ENCODE results near the gene SRRM2.

The SRRM2 gene

DNA sequence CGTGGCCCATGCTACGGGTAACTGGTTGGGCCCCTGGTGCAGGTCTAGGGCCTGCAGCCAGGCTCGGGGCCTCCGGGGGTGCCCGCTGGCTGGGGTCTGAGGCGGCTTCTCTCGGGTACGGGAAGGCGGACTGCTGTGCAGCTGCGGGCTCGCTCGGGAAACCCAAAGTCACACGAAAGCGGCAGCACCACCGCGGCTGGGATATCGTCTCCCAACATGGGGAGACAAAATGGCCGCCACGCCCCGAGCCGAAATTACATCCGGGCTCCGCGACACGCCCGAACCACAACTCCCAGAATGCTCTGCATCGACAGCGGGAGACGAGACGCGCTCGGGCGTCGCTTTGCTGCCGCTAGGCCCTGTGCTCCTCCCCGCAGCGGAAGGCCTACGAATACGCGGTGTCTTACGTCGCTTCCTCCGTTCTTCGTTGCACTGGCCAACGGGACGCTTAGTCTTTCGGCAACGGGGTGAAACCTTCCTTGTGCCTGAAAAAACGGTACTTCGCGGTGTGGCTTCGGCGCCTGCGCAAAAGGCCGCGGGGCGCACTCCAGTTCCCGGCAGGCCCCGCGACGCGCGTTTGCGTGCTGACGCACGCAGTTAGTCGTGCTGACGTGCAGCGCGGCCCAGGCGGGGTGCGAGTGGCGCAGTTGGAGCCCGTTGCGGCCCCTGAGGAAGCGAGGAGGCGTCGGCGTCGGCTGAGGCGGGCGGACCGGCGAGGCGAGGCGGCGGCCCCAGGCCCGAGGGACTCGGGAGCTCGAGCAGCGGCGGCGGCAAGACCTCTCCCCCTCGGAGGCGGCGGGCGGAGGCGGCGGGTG is at the start of gene SRRM2:
TSS of gene SRRM2 (plus strand) at position 604 of the 815 bp plus-strand sequence. CDS start 3,727 bp downstream, outside the sequence.
- peak; percentile 96 for DNase-seq (ENCODE audit: low spot score)

GRCh38 chr16:2702871-2703745 is 49.3 kb upstream of the SRRM2 start:
- DNase-seq (ENCODE audit: low spot score) = no peak

- DNase-seq (ENCODE audit: low spot score) = no peak
These were observed 48.1 kb upstream of the SRRM2 start for GRCh38 chr16:2704166-2704982.

DNA sequence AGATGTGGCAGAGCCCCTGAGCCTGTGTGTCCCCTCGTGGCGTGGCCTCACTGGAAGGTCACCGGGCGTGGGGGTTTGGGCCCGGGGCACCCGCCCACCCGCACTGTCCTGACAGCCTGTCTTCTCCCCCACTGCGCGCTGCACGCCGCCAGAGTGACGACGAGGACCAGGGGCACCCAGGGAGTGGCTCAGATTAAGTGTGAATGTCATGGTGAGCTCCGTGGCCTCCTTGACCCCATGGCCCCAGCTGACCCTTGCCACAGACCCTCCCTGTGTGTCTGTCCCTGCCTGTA is 47.5 kb upstream of the SRRM2 start:
- DNase-seq (ENCODE audit: low spot score) = no peak

- DNase-seq (ENCODE audit: low spot score) = no peak
These were observed 47.1 kb upstream of the SRRM2 start for GRCh38 chr16:2705351-2705750.

DNA sequence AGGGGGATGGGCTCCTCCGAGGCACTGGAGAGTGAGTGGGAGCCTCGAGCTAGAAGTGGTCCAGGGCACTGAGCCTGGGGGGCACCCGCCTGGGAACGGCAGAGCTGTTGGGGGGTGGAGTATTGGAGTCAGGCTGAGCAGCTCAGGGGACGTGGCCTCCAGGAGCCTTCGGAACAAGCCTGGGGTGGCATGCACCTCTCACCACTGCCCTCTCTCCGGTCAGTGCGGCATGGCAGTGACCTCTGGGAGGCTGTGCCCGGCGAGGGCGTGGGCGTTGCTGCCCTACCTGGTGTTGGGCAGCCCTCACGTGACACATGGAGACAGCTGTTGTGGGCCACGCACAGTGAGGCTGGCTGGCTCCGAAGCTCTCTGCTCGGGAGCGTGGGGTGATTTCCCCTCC is 46.4 kb upstream of the SRRM2 start:
- no peak for DNase-seq (ENCODE audit: low spot score)

DNA sequence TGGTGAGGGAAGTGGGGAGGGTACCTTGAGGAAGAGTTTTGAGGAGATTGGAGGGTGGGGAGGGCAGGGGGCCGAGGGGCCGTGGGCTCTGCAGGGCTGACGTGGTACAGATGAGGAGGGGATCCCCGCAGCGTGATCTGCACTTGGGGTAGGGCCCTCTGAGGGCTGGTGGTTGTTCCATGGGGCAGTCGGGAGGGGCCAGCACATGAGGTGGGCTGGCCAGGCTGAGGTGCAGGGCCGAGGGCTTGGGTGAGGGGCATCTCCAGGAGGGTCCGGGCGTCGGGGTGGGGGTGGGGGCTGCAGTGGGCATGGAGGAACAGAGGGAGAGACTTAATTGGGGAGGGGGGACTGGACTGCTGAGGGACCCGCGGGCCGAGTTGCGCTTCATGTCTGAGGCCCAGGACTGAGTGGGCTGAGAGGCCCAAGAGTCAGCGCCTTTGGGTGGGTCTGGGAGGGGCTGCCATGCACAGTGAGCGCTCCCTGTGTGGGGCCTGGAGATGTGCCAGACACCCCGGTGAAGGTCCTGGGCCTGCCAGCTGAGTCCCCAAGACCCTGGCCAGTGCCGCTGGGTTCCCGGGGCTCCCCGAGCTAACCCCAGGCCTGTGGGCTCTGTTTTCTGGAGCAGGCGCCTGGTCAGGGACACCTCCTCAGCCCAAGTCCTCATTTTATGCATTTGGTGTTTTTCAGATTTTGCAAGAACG is 45.7 kb upstream of the SRRM2 start:
- DNase-seq (ENCODE audit: low spot score) = no peak

GRCh38 chr16:2707368-2708289 is 44.8 kb upstream of the SRRM2 start:
- DNase-seq (ENCODE audit: low spot score) = no peak

- no peak for DNase-seq (ENCODE audit: low spot score)
These were observed 44.2 kb upstream of the SRRM2 start for GRCh38 chr16:2708290-2708639.

GRCh38 chr16:2708955-2709587 is 43.4 kb upstream of the SRRM2 start:
- no peak for DNase-seq (ENCODE audit: low spot score)

- DNase-seq (ENCODE audit: low spot score) = no peak
These were observed 42.9 kb upstream of the SRRM2 start for GRCh38 chr16:2709588-2709984.

- DNase-seq (ENCODE audit: low spot score) = no peak
These were observed 42.3 kb upstream of the SRRM2 start for GRCh38 chr16:2710021-2710710.

DNA sequence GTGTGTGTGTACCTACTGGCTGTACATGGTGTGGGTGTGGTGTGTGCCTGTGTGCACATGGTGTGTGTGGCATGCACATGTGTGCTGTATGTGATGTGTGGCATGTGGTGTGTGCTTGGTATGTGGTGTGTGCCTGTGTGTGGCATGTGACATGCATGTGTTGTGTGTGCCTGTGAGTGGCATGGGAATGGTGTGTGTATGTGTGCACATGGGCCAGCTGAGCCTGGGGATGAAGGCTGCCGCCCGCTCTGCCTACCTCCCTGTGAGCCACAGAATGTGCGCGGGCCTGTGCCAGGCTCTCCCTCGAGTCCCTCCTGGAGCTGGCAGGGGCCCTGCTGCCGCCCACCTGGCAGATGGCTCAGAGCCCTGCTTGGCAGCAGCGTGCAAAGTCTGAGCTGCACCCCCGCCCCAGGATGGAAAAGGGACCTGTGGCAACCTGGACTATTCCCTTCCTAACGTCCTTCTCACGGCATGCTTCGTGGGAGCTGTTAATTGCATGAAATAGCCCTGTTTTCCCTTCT is 41.7 kb upstream of the SRRM2 start:
- no peak for DNase-seq (ENCODE audit: low spot score)

DNA sequence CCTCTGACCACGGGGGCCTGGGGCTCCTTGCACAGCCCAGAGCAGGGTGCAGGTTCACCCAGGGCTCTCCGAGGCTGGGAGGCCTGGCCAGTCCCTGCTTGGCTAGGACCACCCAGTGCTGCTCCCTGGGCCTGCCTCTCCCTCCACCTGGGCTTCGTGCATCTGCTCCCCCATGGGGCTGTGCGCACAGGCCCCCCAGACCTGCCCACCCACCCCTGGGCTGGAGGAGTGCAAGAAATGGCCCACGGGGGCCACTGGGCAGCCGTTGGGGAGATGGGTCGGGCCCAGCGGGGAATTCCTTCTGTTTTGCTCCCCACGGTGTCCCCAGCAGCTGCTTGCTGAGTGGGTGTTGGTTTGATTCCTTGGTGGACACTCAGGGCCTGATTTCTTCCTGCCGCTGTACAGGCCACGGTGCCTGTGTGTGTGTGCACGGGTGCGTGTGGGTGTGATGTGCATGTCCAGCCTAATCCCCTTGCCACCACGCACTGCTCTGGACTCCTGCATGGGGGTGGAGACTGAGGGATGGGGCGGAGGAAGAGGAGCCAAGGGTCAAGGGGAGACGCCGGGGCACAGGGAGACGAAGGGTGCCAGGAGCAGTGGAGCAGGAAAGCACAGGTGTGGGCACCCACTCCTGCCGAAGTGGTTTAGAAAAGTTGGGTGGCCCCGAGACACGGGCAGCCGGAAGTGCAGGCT is 40.9 kb upstream of the SRRM2 start:
- no peak for DNase-seq (ENCODE audit: low spot score)

GRCh38 chr16:2712063-2712441 is 40.4 kb upstream of the SRRM2 start:
- DNase-seq (ENCODE audit: low spot score) = no peak

DNA sequence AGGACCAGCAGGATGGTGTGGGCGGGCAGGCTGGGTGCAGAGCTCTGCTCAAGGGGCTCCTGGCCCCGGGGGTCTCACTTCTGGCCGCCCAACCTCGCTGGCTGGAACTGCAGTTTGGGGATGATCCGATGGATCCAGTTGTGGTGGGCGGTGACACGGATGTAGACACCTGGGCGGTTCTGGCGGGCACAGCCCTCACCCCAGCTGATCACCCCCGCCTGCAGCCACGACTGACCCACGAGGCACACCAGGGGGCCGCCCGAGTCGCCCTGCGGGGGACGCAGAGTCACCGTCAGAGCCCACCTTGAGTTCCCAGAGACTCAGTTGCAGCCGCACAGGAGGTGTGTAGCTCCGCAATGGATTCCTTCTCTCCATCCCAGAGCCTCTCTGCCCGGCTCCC is 39.9 kb upstream of the SRRM2 start:
- no peak for DNase-seq (ENCODE audit: low spot score)

DNA sequence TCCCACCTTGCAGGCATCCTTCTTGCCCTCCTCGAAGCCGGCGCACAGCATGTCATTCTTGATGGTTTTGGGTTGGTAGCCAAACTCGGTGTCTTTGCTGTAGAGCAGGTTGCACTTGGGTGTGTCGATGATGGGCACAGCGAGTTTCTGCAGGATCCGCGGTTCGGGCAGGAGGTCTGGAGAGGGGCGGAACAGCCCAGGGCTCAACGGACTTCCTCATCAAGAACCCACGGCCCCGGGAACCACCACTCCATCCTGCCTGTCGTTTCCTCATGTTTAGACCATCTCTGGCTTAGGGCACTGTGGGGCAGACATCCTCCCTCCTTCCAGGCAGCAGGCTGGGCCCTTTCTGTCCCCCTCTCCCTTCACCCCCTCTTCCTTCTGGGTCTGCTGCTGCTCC is 38.9 kb upstream of the SRRM2 start:
- DNase-seq (ENCODE audit: low spot score) = no peak

DNA sequence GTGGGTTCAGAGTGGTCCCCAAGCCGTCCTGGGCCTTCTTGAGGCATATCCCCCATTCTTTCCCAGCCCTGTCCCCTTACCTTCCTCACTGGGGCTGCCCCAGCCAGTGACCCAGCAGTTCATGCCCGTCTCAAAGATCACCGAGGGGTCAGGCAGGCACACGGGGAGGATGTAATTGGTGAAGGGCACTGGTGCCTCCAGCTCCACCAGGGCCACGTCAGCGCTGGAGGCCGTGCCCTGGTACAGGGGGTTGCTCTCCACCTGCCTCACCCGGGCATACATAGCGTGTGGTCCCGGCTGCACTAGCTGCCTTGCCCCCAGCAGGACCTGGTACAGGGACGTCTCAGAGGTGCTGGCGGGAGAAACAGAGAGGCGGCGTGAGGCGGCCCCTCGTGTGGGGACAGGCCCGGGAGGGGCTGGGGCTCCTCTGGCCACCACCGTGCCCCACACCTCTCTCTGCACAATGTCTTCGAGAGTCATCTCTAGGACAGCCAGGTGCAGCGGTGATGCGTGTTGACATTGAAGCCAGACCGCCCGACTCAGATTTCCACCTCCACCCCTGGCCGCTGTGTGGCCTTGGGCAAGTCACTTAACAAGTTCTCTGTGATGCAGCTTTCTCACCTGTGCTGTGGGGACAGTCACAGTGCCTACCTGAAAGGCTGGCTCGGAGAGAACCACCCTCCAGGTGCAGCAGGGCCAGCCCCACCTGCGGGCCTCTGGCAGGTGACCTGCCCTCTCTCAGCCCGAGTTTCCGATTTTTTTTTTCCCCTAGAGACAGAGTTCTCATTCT is 38.3 kb upstream of the SRRM2 start:
- no peak for DNase-seq (ENCODE audit: low spot score)

All from germinal center (tissue), 1 donor.